ENCODE data around the gene RNF112. TPM values are rescaled to one million over a fixed set of nuclear protein-coding genes. Genes with fewer than 3 reads are reported as not detected.

Gene RNF112
- total RNA-seq, 1 experiment from 2014 or later, result 0.10 TPM

DNA sequence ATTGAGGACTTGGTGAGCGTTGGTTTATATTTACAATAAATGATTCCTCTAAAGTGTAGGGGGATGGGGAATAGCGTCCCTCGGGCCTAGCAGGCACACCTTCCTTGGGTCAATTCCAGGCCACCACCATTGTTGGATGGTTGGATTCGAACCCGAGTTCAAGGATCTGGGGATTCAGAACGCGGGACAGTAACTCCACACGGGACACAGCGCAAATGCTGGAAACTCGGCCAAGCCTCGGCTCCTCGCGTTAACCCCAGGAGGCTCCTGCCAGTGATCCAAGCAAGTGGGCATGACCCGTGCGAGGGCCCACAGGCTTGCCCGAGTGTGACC lies 49.1 kb upstream of the RNF112 start:
- DNase-seq (ENCODE audit: low read depth, low spot score), result no peak
- Histone ChIP-seq H3K27ac (ENCODE audit: low read length) (peak overlapping the region; percentile 81), H3K36me3 (ENCODE audit: control insufficient read depth, insufficient read depth, low read length) (no peaks in the 10 kb centered on the region; the same call in 1 of the 2 replicates), H3K27me3 (ENCODE audit: control insufficient read depth, insufficient read depth, low read length) (no peaks in the 10 kb centered on the region), H3K9me3 (ENCODE audit: control insufficient read depth, insufficient read depth, low read depth, low read length) (no peaks in the 10 kb centered on the region), H3K4me1 (ENCODE audit: control insufficient read depth, insufficient read depth, low read length) (peaks cover 5% of the 10 kb centered on the region), H3K4me3 (ENCODE audit: low read depth in 2 of 2, low read length in 2 of 2) (peak overlapping the region; percentile 58 to 79)
- ChIA-PET POLR2A (interaction anchor here (0.8 kb wide), 1 partner anchor 16 kb away, joined by 3 read pairs; the partner anchor contains the start of gene MAPK7), CTCF (no interaction called here)
- no TSS peak for BruUV-seq (replicated peaks)
- no peak for ATAC-seq
- TF ChIP-seq, protein P1, sequence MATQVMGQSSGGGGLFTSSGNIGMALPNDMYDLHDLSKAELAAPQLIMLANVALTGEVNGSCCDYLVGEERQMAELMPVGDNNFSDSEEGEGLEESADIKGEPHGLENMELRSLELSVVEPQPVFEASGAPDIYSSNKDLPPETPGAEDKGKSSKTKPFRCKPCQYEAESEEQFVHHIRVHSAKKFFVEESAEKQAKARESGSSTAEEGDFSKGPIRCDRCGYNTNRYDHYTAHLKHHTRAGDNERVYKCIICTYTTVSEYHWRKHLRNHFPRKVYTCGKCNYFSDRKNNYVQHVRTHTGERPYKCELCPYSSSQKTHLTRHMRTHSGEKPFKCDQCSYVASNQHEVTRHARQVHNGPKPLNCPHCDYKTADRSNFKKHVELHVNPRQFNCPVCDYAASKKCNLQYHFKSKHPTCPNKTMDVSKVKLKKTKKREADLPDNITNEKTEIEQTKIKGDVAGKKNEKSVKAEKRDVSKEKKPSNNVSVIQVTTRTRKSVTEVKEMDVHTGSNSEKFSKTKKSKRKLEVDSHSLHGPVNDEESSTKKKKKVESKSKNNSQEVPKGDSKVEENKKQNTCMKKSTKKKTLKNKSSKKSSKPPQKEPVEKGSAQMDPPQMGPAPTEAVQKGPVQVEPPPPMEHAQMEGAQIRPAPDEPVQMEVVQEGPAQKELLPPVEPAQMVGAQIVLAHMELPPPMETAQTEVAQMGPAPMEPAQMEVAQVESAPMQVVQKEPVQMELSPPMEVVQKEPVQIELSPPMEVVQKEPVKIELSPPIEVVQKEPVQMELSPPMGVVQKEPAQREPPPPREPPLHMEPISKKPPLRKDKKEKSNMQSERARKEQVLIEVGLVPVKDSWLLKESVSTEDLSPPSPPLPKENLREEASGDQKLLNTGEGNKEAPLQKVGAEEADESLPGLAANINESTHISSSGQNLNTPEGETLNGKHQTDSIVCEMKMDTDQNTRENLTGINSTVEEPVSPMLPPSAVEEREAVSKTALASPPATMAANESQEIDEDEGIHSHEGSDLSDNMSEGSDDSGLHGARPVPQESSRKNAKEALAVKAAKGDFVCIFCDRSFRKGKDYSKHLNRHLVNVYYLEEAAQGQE (IDR thresholded peaks at IDR 0.05; ENCODE audit: insufficient read depth in 1 of 2, low read depth in 2 of 2, low read length in 1 of 2), result 0 out of 4 replicates have a peak, but pooled peaks of 1 of the 2 experiments have one; percentile 56
- TF ChIP-seq TCF7L2 (IDR thresholded peaks at IDR 0.05; ENCODE audit: low read depth, low read length), result no peak
- in situ Hi-C loops (cut with HindIII; ENCODE audit: low pct_unique_long_range_greater_than_20kb, low sequenced_read_pairs) (no loop called here), intact Hi-C loops (cut with micrococcal nuclease; ENCODE audit: unreplicated experiment) (loop anchor here (2.0 kb wide), 1 partner anchor 85 kb away; no protein-coding TSS in a partner anchor)

GRCh38 chr17:19362277-19363113 lies 48.5 kb upstream of the RNF112 start, which contains the start of gene B9D1:
Gene B9D1, minus strand, starts transcription at chr17:19362723. Its CDS starts 154 bp downstream, at chr17:19362569.
- peak within 1 kb of the TSS; percentile 58 to 79 for H3K4me3 ChIP-seq (ENCODE audit: low read depth in 2 of 2, low read length in 2 of 2)
- ChIA-PET CTCF (interaction anchor here (0.6 to 1.3 kb wide), 5 partner anchors 15 to 163 kb away, joined by 3 to 8 read pairs (median 6); no protein-coding TSS in a partner anchor), POLR2A (interaction anchor here (0.8 kb wide), 1 partner anchor 15 kb away, joined by 3 read pairs; the partner anchor contains the start of gene MAPK7)
- no peaks in the 10 kb centered on the region for H3K27me3 ChIP-seq (ENCODE audit: control insufficient read depth, insufficient read depth, low read length)
- ATAC-seq, result peak; percentile 92
- intact Hi-C loops (cut with micrococcal nuclease; ENCODE audit: unreplicated experiment) (loop anchor here (2.0 kb wide), 1 partner anchor 84 kb away; no protein-coding TSS in a partner anchor), in situ Hi-C loops (cut with HindIII; ENCODE audit: low pct_unique_long_range_greater_than_20kb, low sequenced_read_pairs) (no loop called here)
- H3K4me1 ChIP-seq (ENCODE audit: control insufficient read depth, insufficient read depth, low read length), result peaks cover 5% of the 10 kb centered on the region
- TF ChIP-seq POLR2AphosphoS5 (IDR thresholded peaks at IDR 0.05; ENCODE audit: low read depth, low read length) (peak; percentile 25; the same call in 1 of the 2 replicates), SIN3A (IDR thresholded peaks at IDR 0.05; ENCODE audit: borderline replicate concordance, insufficient read depth, low read depth, low read length) (0 out of 2 replicates have a peak, but pooled peaks have one; percentile 28), TCF7L2 (IDR thresholded peaks at IDR 0.05; ENCODE audit: low read depth, low read length) (no peak)
- TF ChIP-seq, protein P1 (IDR thresholded peaks at IDR 0.05; ENCODE audit: insufficient read depth in 1 of 2, low read depth in 2 of 2, low read length in 1 of 2), result peak in 1 of 2 experiments; percentile 11; a peak in 1 of 4 replicates
- TF ChIP-seq, protein P2, sequence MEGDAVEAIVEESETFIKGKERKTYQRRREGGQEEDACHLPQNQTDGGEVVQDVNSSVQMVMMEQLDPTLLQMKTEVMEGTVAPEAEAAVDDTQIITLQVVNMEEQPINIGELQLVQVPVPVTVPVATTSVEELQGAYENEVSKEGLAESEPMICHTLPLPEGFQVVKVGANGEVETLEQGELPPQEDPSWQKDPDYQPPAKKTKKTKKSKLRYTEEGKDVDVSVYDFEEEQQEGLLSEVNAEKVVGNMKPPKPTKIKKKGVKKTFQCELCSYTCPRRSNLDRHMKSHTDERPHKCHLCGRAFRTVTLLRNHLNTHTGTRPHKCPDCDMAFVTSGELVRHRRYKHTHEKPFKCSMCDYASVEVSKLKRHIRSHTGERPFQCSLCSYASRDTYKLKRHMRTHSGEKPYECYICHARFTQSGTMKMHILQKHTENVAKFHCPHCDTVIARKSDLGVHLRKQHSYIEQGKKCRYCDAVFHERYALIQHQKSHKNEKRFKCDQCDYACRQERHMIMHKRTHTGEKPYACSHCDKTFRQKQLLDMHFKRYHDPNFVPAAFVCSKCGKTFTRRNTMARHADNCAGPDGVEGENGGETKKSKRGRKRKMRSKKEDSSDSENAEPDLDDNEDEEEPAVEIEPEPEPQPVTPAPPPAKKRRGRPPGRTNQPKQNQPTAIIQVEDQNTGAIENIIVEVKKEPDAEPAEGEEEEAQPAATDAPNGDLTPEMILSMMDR (IDR thresholded peaks at IDR 0.05), result peak; percentile 96
- no TSS peak for BruUV-seq (replicated peaks)
- no peaks in the 10 kb centered on the region; the same call in 1 of the 2 replicates for H3K36me3 ChIP-seq (ENCODE audit: control insufficient read depth, insufficient read depth, low read length)
- H3K27ac ChIP-seq (ENCODE audit: low read length), result peak within 1 kb of the TSS; percentile 81
- peak; percentile 71 for DNase-seq (ENCODE audit: low read depth, low spot score)
- H3K9me3 ChIP-seq (ENCODE audit: control insufficient read depth, insufficient read depth, low read depth, low read length), result no peaks in the 10 kb centered on the region
